WTC11 (cell line): ENCODE data around the gene SLC16A10.

Source experiments
- CBFB ChIP-seq: sonication (generic); formaldehyde crosslinking; IDR thresholded peaks from 2 replicates; pipeline ENCODE4 v1.8.1; 2022; ENCODE audit warnings: mild to moderate bottlenecking, low read depth, missing genetic modification reagents
- CDX4 ChIP-seq: fragments of 250-450 bp; sonication (Bioruptor Pico); IDR thresholded peaks from 2 replicates; pipeline ENCODE4 v1.9.0; 2021; ENCODE audit warnings: moderate library complexity, mild to moderate bottlenecking, inconsistent platforms, borderline replicate concordance
- CREB1 ChIP-seq: sonication (generic); formaldehyde crosslinking; IDR thresholded peaks from 2 replicates; pipeline ENCODE4 v1.8.0; 2023; ENCODE audit warnings: mild to moderate bottlenecking, missing genetic modification reagents
- JUN ChIP-seq: sonication (generic); formaldehyde crosslinking; IDR thresholded peaks from 2 replicates; pipeline ENCODE4 v1.8.0; 2023; ENCODE audit warnings: mild to moderate bottlenecking, missing genetic modification reagents
- NFYB ChIP-seq: sonication (generic); formaldehyde crosslinking; conservative IDR thresholded peaks from 2 replicates; pipeline ENCODE4 v1.8.0; 2022; ENCODE audit warnings: low read depth, missing genetic modification reagents
- SMAD3 ChIP-seq: sonication (generic); formaldehyde crosslinking; IDR thresholded peaks from 2 replicates; pipeline ENCODE4 v1.8.0; 2022; ENCODE audit warnings: missing genetic modification reagents, mild to moderate bottlenecking, borderline replicate concordance
- SP1 ChIP-seq: sonication (generic); formaldehyde crosslinking; conservative IDR thresholded peaks from 2 replicates; pipeline ENCODE4 v1.8.1; 2022; ENCODE audit warnings: missing genetic modification reagents
- TP53 ChIP-seq: sonication (generic); formaldehyde crosslinking; IDR thresholded peaks from 2 replicates; pipeline ENCODE4 v1.8.1; 2023; ENCODE audit warnings: mild to moderate bottlenecking, missing genetic modification reagents
- ZNF138 ChIP-seq: sonication (generic); formaldehyde crosslinking; conservative IDR thresholded peaks from 2 replicates; pipeline ENCODE4 v1.8.1; 2022; ENCODE audit warnings: mild to moderate bottlenecking, moderate library complexity, missing genetic modification reagents
- TF ChIP-seq, protein P1 (sequence below): fragments of 200-600 bp; IDR thresholded peaks from 2 replicates; pipeline ENCODE4 v1.8.0; 2022; ENCODE audit warnings: antibody characterized with exemption
- TF ChIP-seq, protein P2 (sequence below): sonication (generic); formaldehyde crosslinking; IDR thresholded peaks from 2 replicates; pipeline ENCODE4 v1.8.1; 2023; ENCODE audit warnings: mild to moderate bottlenecking, missing genetic modification reagents

- no peak for TF ChIP-seq JUN
- no peak for TF ChIP-seq NFYB (CRISPR knock-in tag)
- TF ChIP-seq, protein P1, sequence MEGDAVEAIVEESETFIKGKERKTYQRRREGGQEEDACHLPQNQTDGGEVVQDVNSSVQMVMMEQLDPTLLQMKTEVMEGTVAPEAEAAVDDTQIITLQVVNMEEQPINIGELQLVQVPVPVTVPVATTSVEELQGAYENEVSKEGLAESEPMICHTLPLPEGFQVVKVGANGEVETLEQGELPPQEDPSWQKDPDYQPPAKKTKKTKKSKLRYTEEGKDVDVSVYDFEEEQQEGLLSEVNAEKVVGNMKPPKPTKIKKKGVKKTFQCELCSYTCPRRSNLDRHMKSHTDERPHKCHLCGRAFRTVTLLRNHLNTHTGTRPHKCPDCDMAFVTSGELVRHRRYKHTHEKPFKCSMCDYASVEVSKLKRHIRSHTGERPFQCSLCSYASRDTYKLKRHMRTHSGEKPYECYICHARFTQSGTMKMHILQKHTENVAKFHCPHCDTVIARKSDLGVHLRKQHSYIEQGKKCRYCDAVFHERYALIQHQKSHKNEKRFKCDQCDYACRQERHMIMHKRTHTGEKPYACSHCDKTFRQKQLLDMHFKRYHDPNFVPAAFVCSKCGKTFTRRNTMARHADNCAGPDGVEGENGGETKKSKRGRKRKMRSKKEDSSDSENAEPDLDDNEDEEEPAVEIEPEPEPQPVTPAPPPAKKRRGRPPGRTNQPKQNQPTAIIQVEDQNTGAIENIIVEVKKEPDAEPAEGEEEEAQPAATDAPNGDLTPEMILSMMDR, result no peak
- TF ChIP-seq SMAD3 (CRISPR knock-in tag), result no peak
- no peak for TF ChIP-seq SP1 (CRISPR knock-in tag)
- TF ChIP-seq, protein P2, sequence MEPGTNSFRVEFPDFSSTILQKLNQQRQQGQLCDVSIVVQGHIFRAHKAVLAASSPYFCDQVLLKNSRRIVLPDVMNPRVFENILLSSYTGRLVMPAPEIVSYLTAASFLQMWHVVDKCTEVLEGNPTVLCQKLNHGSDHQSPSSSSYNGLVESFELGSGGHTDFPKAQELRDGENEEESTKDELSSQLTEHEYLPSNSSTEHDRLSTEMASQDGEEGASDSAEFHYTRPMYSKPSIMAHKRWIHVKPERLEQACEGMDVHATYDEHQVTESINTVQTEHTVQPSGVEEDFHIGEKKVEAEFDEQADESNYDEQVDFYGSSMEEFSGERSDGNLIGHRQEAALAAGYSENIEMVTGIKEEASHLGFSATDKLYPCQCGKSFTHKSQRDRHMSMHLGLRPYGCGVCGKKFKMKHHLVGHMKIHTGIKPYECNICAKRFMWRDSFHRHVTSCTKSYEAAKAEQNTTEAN (CRISPR knock-in tag), result no peak
- TF ChIP-seq CDX4 (CRISPR knock-in tag), result no peak
- TF ChIP-seq CREB1 (CRISPR knock-in tag), result no peak
- TF ChIP-seq TP53, result no peak
- no peak for TF ChIP-seq ZNF138 (CRISPR knock-in tag)
- no peak for TF ChIP-seq CBFB
These were observed 89.8 kb downstream of the SLC16A10 start for GRCh38 chr6:111177131-111177530.
